Stomach (tissue), 9 donors: ENCODE data around the gene HDAC11. TPM values are rescaled to one million over a fixed set of nuclear protein-coding genes. Genes with fewer than 3 reads are reported as not detected.

Experiments
- DNase-seq, 2 donors: peaks; one replicate each; pipeline versions ENCODE4 v3.0.0 to v3.0.0-alpha.2; 2013 to 2019
- H3K27ac ChIP-seq, 5 donors: fragments of 200-600 bp in 4 of 5; sonication (generic) in 4 of 5; one replicate each; pipeline ENCODE4 v1.5.1; 2013 to 2019; ENCODE audit warnings: mild to moderate bottlenecking in 1 of 5, moderate library complexity in 1 of 5
- H3K27me3 ChIP-seq, 3 donors: fragments of 200-600 bp; sonication (generic); one replicate each; pipeline ENCODE4 v1.5.1; 2017 to 2019; ENCODE audit warnings: mixed run types in 1 of 3
- H3K36me3 ChIP-seq, 4 donors: fragments of 200-600 bp; sonication (generic); 1 replicate in 3 of 4; 2 replicates in 1 of 4; pipeline ENCODE4 v1.5.1; 2016 to 2019
- H3K4me1 ChIP-seq, 4 donors: fragments of 200-600 bp; sonication (generic); one replicate each; pipeline ENCODE4 v1.5.1; 2016 to 2019
- H3K4me3 ChIP-seq, 4 donors: fragments of 200-600 bp; sonication (generic) in 3 of 4; one replicate each; pipeline ENCODE4 v1.5.1; 2016 to 2019; ENCODE audit warnings: mild to moderate bottlenecking in 1 of 4
- H3K9me3 ChIP-seq, 4 donors: fragments of 200-600 bp; sonication (generic); one replicate each; pipeline ENCODE4 v1.5.1; 2016 to 2019
- EP300 ChIP-seq: sonication (generic); formaldehyde crosslinking; IDR thresholded peaks from one replicate; pipeline ENCODE4 v1.6.1; 2017; ENCODE audit warnings: antibody characterized with exemption
- POLR2A ChIP-seq, 4 donors: fragments of 450-650 bp; IDR thresholded peaks; one replicate each; pipeline ENCODE4 v1.6.1; 2016; ENCODE audit warnings: antibody characterized with exemption in 4 of 4, control low read depth in 2 of 4, mild to moderate bottlenecking in 1 of 4, moderate library complexity in 1 of 4
- POLR2AphosphoS5 ChIP-seq, 3 donors: sonication (generic); formaldehyde crosslinking; IDR thresholded peaks; one replicate each; pipeline ENCODE4 v1.6.1; 2016; ENCODE audit warnings: antibody characterized with exemption in 3 of 3
- WGBS, 5 donors: extraction: QIAGEN DNeasy Blood & Tissue Kit in 3 of 5; methylation state at CpG; one replicate each; pipeline versions ENCODE4 v1.1.5 to v1.1.7; 2013 to 2018; 5-methylcytosine and 5-hydroxymethylcytosine counted together
- intact Hi-C: fragments of 100-400 bp; cut with DNase I; formaldehyde crosslinking; loops from one replicate; pipeline ENCODE4 v1.15.1; 2023; ENCODE audit warnings: low total_unique reads
- polyA plus RNA-seq, 3 donors: library from polyadenylated mRNA; stranded (reverse); fragments of 200-250 nt; gene quantifications; one replicate each; pipeline ENCODE4 v1.2.3, GENCODE V29; 2013
- total RNA-seq, 5 donors: library from RNA; depleted of rRNA; stranded (reverse); fragments of >200 nt; gene quantifications; one replicate each; pipeline versions ENCODE4 v1.1.0 to v1.2.3, GENCODE V29; 2014 to 2016
- TF ChIP-seq, protein P1 (sequence below), 7 experiments: fragments of 450-650 bp in 4 of 7; fragments of 200-600 bp in 3 of 7; sonication (generic) in 3 of 7; IDR thresholded peaks; one replicate each; pipeline ENCODE4 v1.5.1; 2016 to 2019; ENCODE audit warnings: antibody characterized with exemption in 7 of 7, control low read depth in 2 of 7, mild to moderate bottlenecking in 1 of 7
- donor health status: healthy with polysubstance abuse.
- donor health status: Bipolar disorder and iron deficiency.
- donor health status: healthy.

HDAC11 gene
- total and polyA plus RNA-seq, 8 donors, result 4.9 to 16.6 (median 15.4) TPM; not detected in 1

- 71 to 94% (median 81%) methylated on average over 2 to 8 of the region's 8 CpGs for WGBS, 5 donors
- intact Hi-C loops, result no loop called here
Measured at GRCh38 chr3:13509816-13510192, 29.7 kb downstream of the HDAC11 start.

DNA sequence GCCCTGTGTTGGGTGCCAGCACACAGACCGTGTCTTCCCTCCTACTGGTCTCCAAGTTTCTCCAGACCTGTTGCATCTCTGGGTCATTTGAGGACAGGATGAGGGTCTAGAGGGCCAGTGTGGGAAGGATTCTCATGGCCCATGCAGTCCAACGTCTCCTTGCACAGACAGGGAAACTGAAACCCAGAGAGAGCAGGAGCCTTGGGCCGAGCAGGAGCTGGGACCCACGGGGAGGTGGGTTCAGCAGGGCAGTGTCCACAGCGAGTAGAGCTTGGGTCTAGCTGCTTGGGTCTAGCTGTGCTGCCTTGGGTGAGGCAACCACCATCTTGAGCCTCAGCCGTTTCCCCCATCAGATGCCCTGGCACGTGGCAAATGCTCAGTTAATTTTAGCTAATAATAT, 32.3 kb downstream of the HDAC11 start:
- Histone ChIP-seq H3K27me3 (peaks cover 0 to 4% (median 0%) of the 10 kb centered on the region in 3 donors), H3K36me3 (no peaks in the 10 kb centered on the region), H3K27ac (no peak overlapping the region), H3K4me1 (peaks cover 0 to 11% (median 4%) of the 10 kb centered on the region in 4 donors), H3K9me3 (no peaks in the 10 kb centered on the region), H3K4me3 (no peak overlapping the region)
- DNase-seq, result no peak
- no peak for TF ChIP-seq POLR2A (IDR thresholded peaks at IDR 0.05)
- TF ChIP-seq, protein P1, sequence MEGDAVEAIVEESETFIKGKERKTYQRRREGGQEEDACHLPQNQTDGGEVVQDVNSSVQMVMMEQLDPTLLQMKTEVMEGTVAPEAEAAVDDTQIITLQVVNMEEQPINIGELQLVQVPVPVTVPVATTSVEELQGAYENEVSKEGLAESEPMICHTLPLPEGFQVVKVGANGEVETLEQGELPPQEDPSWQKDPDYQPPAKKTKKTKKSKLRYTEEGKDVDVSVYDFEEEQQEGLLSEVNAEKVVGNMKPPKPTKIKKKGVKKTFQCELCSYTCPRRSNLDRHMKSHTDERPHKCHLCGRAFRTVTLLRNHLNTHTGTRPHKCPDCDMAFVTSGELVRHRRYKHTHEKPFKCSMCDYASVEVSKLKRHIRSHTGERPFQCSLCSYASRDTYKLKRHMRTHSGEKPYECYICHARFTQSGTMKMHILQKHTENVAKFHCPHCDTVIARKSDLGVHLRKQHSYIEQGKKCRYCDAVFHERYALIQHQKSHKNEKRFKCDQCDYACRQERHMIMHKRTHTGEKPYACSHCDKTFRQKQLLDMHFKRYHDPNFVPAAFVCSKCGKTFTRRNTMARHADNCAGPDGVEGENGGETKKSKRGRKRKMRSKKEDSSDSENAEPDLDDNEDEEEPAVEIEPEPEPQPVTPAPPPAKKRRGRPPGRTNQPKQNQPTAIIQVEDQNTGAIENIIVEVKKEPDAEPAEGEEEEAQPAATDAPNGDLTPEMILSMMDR (IDR thresholded peaks at IDR 0.05), result no peak
- TF ChIP-seq POLR2AphosphoS5 (IDR thresholded peaks at IDR 0.05), result no peak
- no peak for TF ChIP-seq EP300
- 84 to 93% (median 89%) methylated on average over 6 to 7 of the region's 7 CpGs for WGBS, 5 donors
- intact Hi-C loops, result no loop called here

More at GRCh38 chr3:13509816-13510192, 29.7 kb downstream of the HDAC11 start:
- Histone ChIP-seq H3K4me1 (peaks cover 0 to 12% (median 5%) of the 10 kb centered on the region in 4 donors), H3K4me3 (no peak overlapping the region), H3K36me3 (peaks cover 0 to 12% (median 2%) of the 10 kb centered on the region in 4 donors), H3K9me3 (no peaks in the 10 kb centered on the region), H3K27me3 (no peaks in the 10 kb centered on the region), H3K27ac (no peak overlapping the region)
- no peak for DNase-seq
- TF ChIP-seq POLR2AphosphoS5 (IDR thresholded peaks at IDR 0.05) (no peak), POLR2A (IDR thresholded peaks at IDR 0.05) (no peak), EP300 (no peak)
- TF ChIP-seq, protein P1 (IDR thresholded peaks at IDR 0.05), result no peak

GRCh38 chr3:13513051-13513912, 33.2 kb downstream of the HDAC11 start:
- intact Hi-C loops, result no loop called here
- peak in 1 of 2 donors; percentile 39 for DNase-seq
- 42 to 67% (median 55%) methylated on average over 15 to 20 of the region's 20 CpGs for WGBS, 5 donors

DNA sequence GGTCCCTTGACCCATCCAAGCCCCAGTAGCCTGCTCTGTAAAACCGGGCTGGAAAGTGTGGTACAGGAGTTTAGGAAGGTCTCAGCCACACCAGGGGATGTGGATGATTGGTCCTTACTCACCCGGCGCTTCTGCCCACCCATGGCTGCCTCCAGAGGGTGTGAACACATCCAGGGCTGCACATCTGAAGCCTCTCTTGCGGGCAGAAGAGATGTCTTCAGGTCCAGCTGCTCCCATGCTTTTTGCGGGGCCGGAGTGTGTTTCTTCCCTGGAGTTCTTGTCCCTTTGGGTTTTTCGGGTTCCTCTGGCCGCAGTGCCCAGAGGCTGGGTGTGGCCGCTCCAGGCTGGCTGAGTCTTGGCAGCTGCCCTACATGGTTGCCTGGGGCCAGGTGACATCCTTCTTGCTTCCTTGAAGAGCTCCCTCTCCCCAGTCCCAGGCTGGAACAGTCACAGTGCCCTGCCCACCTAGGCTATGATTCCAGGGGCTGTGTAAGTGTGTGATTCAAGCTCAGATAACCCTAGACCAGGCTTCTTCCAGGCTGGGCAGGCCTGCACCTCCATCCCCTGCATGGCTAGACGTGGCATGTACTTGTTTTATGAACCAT, 33.9 kb downstream of the HDAC11 start:
- no peak for TF ChIP-seq EP300
- TF ChIP-seq POLR2AphosphoS5 (IDR thresholded peaks at IDR 0.05), result no peak
- TF ChIP-seq POLR2A (IDR thresholded peaks at IDR 0.05), result no peak
- TF ChIP-seq, protein P1 (IDR thresholded peaks at IDR 0.05), result no peak
- Histone ChIP-seq H3K27ac (peak overlapping the region in 1 of 5 donors; percentile 3), H3K9me3 (no peaks in the 10 kb centered on the region), H3K4me3 (no peak overlapping the region), H3K27me3 (peaks cover 0 to 4% (median 0%) of the 10 kb centered on the region in 3 donors), H3K36me3 (no peaks in the 10 kb centered on the region), H3K4me1 (peaks cover 0 to 3% (median 0%) of the 10 kb centered on the region in 4 donors)
- 60 to 75% (median 63%) methylated on average over 4 to 10 of the region's 10 CpGs for WGBS, 5 donors
- intact Hi-C loops, result no loop called here
- DNase-seq, result peak in 1 of 2 donors; percentile 42

More at GRCh38 chr3:13513051-13513912, 33.2 kb downstream of the HDAC11 start:
- H3K27ac ChIP-seq, result peak overlapping the region in 1 of 5 donors; percentile 3
- H3K4me1 ChIP-seq, result peaks cover 0 to 3% (median 0%) of the 10 kb centered on the region in 4 donors
- peaks cover 0 to 4% (median 0%) of the 10 kb centered on the region in 3 donors for H3K27me3 ChIP-seq
- no peaks in the 10 kb centered on the region for H3K36me3 ChIP-seq
- no peaks in the 10 kb centered on the region for H3K9me3 ChIP-seq
- TF ChIP-seq POLR2A (IDR thresholded peaks at IDR 0.05) (no peak), POLR2AphosphoS5 (IDR thresholded peaks at IDR 0.05) (no peak), EP300 (no peak)
- TF ChIP-seq, protein P1 (IDR thresholded peaks at IDR 0.05), result no peak
- no peak overlapping the region for H3K4me3 ChIP-seq
